Astrocyte of the hippocampus (primary cell): Measurements from ENCODE around the gene CALU.

ENCODE experiments used
- DNase-seq: peaks from one replicate; pipeline ENCODE4 v3.0.0; 2011; ENCODE audit warnings: low read depth, low spot score

The CALU gene

GRCh38 chr7:128810997-128811396 is 71.8 kb downstream of the CALU start:
- no peak for DNase-seq

DNA sequence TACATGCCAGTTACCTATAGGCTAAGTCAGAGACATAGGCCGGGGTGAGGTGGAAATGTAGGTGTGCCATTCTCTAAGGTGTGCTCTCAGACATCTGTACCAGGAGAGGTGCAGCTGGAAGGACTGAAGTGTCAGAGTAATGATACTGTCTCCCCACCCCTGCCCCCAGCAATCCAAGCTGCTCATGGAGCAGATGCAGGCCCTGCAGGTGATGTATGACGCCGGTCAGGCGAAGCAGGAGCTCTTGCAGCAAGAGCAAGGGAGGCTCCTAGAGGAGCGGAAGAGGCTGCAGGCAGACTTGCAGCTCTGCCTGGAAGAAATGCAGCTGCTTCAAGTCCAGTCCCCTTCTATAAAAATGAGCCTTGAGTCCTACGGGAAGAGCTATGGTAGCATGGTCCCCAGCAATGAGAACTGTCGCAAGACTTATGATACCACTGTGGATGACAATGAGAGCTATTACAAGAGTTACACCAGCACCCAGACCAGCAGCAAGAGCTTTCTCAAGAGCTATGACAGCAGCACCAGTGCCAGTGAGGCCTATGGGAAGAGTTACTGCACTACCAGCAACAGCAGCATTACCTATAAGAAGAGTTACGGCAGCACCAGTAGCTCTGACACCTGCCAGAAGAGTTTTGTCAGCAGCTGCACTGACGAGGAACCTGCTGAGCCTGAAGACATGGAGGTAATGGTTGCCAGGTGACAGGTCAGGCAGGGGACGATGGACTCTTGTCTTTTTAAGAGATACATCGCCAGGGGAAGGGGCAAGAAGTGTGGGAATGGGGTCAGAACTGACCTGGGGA is 72.7 kb downstream of the CALU start:
- DNase-seq: no peak

GRCh38 chr7:128812514-128813168 is 73.5 kb downstream of the CALU start:
- DNase-seq: no peak

DNA sequence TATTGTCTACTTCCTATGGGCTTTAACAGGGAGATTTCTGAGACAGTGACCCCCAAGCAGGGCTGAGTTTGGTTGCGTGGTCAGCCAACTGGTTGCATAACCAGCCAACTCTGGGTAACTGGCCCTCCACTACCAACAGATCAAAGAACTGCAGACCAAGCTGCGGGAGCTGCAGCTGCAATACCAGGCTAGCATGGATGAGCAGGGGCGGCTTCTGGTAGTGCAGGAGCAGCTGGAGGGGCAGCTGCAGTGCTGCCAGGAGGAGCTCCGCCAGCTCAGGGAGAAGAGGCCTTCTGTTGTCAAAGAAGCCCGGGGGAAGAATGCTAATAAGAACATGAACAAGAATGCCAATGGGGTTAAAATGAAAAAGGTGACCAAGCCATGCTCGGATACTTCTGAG is 75.3 kb downstream of the CALU start:
- no peak for DNase-seq

- DNase-seq: no peak
Observed at GRCh38 chr7:128815289-128815942, 76.3 kb downstream of the CALU start.

- DNase-seq: no peak
Observed at GRCh38 chr7:128818694-128819093, 79.5 kb downstream of the CALU start.
